Fibroblast of lung (primary cell): Measurements from ENCODE around the gene C1QTNF8. TPM values are rescaled to one million over a fixed set of nuclear protein-coding genes. Genes with fewer than 3 reads are reported as not detected.

Experiments used
- DNase-seq, 2 donors: peaks; one replicate each; pipeline versions ENCODE4 v3.0.0 to v3.0.0-alpha.2; 2010; ENCODE audit warnings: low read depth in 2 of 2
- H2AFZ ChIP-seq: 2 replicates; pipeline ENCODE4 v1.5.1; 2012; ENCODE audit warnings: low read length, control low read depth, inconsistent platforms
- H3K27ac ChIP-seq: 2 replicates; pipeline ENCODE4 v1.5.1; 2011; ENCODE audit warnings: low read length, control low read depth; ENCODE audit not compliant: insufficient read depth
- H3K27me3 ChIP-seq: 2 replicates; pipeline ENCODE4 v1.5.1; 2011; ENCODE audit warnings: mild to moderate bottlenecking, low read length; ENCODE audit not compliant: control insufficient read depth, insufficient read depth
- H3K36me3 ChIP-seq: 2 replicates; pipeline ENCODE4 v1.5.1; 2011; ENCODE audit warnings: low read length; ENCODE audit not compliant: control insufficient read depth, insufficient read depth
- H3K4me1 ChIP-seq: 2 replicates; pipeline ENCODE4 v1.5.1; 2011; ENCODE audit warnings: low read length; ENCODE audit not compliant: control insufficient read depth, insufficient read depth; ENCODE audit errors: extremely low read depth
- H3K4me2 ChIP-seq: 2 replicates; pipeline ENCODE4 v1.5.1; 2011; ENCODE audit warnings: low read length, control low read depth; ENCODE audit not compliant: insufficient read depth; ENCODE audit errors: extremely low read depth
- H3K4me3 ChIP-seq, 4 experiments: fragments of 200-600 bp in 1 of 4; sonication (generic) in 1 of 4; replicated peaks in 1 of 4; 2 replicates each; pipeline ENCODE4 v1.5.1; 2011 to 2016; ENCODE audit warnings: low read length in 4 of 4, low read depth in 3 of 4, mild to moderate bottlenecking in 3 of 4, control low read depth in 2 of 4, inconsistent platforms in 1 of 4, mixed read lengths in 1 of 4; ENCODE audit not compliant: insufficient read depth in 1 of 4; ENCODE audit errors: control extremely low read depth in 1 of 4
- H3K79me2 ChIP-seq: 2 replicates; pipeline ENCODE4 v1.5.1; 2012; ENCODE audit warnings: mild to moderate bottlenecking, low read length, inconsistent platforms; ENCODE audit not compliant: control insufficient read depth, insufficient read depth
- H3K9ac ChIP-seq: 2 replicates; pipeline ENCODE4 v1.5.1; 2011; ENCODE audit warnings: mild to moderate bottlenecking, low read length, control low read depth; ENCODE audit not compliant: insufficient read depth
- H3K9me3 ChIP-seq: 2 replicates; pipeline ENCODE4 v1.5.1; 2012; ENCODE audit warnings: low read depth, low read length; ENCODE audit not compliant: control insufficient read depth, insufficient read depth
- H4K20me1 ChIP-seq: 2 replicates; pipeline ENCODE4 v1.5.1; 2011; ENCODE audit warnings: low read length; ENCODE audit not compliant: control insufficient read depth, insufficient read depth; ENCODE audit errors: extremely low read depth
- EZH2 ChIP-seq: IDR thresholded peaks from 2 replicates; pipeline ENCODE4 v1.5.1; 2012; ENCODE audit warnings: low read length, control low read depth, mild to moderate bottlenecking; ENCODE audit errors: missing control alignments
- polyA plus RNA-seq, 2 donors: library from polyadenylated mRNA; depleted of rRNA in 1 of 2; stranded (reverse) in 1 of 2; unstranded in 1 of 2; fragments of >200 nt; gene quantifications; 2 replicates each; pipeline ENCODE4 v1.2.1, GENCODE V29; 2011 to 2012; ENCODE audit warnings: missing spikeins in 1 of 2
- total RNA-seq: library from RNA; depleted of rRNA; stranded (reverse); fragments of >200 nt; gene quantifications from 2 replicates; pipeline ENCODE4 v1.2.1, GENCODE V29; 2014
- TF ChIP-seq, protein P1 (sequence below), 2 donors: IDR thresholded peaks in 1 of 2; conservative IDR thresholded peaks in 1 of 2; 1 replicate in 1 of 2; 2 replicates in 1 of 2; pipeline ENCODE4 v1.5.1; 2011 to 2012; ENCODE audit warnings: low read length in 2 of 2, control low read depth in 1 of 2, inconsistent platforms in 1 of 2, low read depth in 1 of 2, mild to moderate bottlenecking in 1 of 2

C1QTNF8 gene
- total and polyA plus RNA-seq, 2 donors (not counting 1 experiment from before 2014, with no cell fraction given): not detected

DNA sequence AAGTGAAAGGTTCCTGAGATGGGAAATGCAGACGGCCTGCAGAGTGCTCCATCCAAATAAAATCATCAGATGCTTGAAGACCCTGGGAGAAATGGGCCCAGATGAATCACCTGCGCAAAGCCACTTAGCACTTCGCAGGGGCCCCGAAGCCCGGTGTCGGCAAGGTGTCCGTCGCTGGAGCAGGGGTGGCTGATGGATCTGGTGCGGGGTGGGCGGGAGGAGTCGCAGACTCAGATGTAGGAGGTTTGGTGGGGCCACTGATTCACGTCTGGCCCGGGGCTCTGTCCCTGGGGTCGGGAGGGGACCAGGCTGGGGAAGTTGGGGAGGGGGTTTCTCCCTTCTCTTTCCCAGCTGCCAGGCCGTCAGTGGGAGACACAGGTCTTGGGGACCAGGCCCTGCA is 45.1 kb downstream of the C1QTNF8 start:
- Histone ChIP-seq H2AFZ (no peak overlapping the region), H3K27ac (no peak overlapping the region), H3K4me2 (no peak overlapping the region), H3K79me2 (no peaks in the 10 kb centered on the region), H3K27me3 (no peaks in the 10 kb centered on the region), H4K20me1 (no peaks in the 10 kb centered on the region), H3K4me1 (no peaks in the 10 kb centered on the region), H3K9ac (no peak overlapping the region), H3K4me3 (no peak overlapping the region), H3K36me3 (no peaks in the 10 kb centered on the region), H3K9me3 (no peaks in the 10 kb centered on the region)
- TF ChIP-seq, protein P1, sequence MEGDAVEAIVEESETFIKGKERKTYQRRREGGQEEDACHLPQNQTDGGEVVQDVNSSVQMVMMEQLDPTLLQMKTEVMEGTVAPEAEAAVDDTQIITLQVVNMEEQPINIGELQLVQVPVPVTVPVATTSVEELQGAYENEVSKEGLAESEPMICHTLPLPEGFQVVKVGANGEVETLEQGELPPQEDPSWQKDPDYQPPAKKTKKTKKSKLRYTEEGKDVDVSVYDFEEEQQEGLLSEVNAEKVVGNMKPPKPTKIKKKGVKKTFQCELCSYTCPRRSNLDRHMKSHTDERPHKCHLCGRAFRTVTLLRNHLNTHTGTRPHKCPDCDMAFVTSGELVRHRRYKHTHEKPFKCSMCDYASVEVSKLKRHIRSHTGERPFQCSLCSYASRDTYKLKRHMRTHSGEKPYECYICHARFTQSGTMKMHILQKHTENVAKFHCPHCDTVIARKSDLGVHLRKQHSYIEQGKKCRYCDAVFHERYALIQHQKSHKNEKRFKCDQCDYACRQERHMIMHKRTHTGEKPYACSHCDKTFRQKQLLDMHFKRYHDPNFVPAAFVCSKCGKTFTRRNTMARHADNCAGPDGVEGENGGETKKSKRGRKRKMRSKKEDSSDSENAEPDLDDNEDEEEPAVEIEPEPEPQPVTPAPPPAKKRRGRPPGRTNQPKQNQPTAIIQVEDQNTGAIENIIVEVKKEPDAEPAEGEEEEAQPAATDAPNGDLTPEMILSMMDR (conservative IDR thresholded peaks at IDR 0.05 in 1 of 2, IDR thresholded peaks at IDR 0.05 in 1 of 2; ENCODE audit: low read depth in 1 of 2, low read length in 2 of 2): no peak
- no peak for TF ChIP-seq EZH2
- DNase-seq: no peak

DNA sequence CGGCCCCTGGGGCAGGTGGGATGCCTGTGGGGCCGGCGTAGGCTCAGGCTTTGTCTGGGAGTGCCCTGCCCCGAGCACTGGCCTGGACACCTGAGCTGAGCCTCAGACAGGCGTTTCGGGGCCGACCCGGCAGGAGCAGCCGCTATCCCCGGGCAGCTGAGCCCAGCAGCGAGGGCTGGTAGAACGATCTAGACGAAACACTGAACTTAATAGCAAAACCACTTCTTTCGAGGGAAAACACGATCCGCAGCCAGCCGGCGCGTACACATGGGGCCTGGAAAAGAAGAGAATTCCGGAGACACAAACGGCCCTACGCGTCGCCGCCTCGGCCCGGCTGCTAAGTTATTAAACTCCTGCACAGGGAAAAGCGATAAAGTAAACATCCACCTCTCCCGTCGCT is 45.5 kb downstream of the C1QTNF8 start:
- no peak for DNase-seq
- no peaks in the 10 kb centered on the region for H4K20me1 ChIP-seq
- H3K27ac ChIP-seq: no peak overlapping the region
- H3K9me3 ChIP-seq: no peaks in the 10 kb centered on the region
- no peaks in the 10 kb centered on the region for H3K79me2 ChIP-seq
- no peaks in the 10 kb centered on the region for H3K4me1 ChIP-seq
- no peaks in the 10 kb centered on the region for H3K36me3 ChIP-seq
- H3K4me2 ChIP-seq: no peak overlapping the region
- no peak overlapping the region for H3K9ac ChIP-seq
- no peaks in the 10 kb centered on the region for H3K27me3 ChIP-seq
- no peak overlapping the region for H2AFZ ChIP-seq
- TF ChIP-seq, protein P1 (conservative IDR thresholded peaks at IDR 0.05 in 1 of 2, IDR thresholded peaks at IDR 0.05 in 1 of 2; ENCODE audit: low read depth in 1 of 2, low read length in 2 of 2): no peak
- TF ChIP-seq EZH2: no peak
- H3K4me3 ChIP-seq: no peak overlapping the region

DNA sequence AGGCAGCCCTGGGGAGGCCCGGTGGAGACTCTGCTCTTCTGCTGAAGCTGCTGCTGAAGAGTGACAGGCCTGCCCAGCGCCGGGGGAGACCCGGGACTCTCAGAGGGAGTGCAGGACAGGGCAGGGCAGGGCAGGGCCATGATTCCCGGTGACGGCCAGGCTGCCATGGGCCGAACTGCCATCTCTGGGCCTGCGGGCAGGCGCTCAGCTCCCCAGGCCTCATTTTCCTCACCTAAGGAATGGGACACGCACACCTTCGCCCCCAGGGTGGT is 46.1 kb downstream of the C1QTNF8 start:
- no peak for TF ChIP-seq EZH2
- TF ChIP-seq, protein P1 (conservative IDR thresholded peaks at IDR 0.05 in 1 of 2, IDR thresholded peaks at IDR 0.05 in 1 of 2; ENCODE audit: low read depth in 1 of 2, low read length in 2 of 2): no peak
- DNase-seq: no peak
- Histone ChIP-seq H2AFZ (no peak overlapping the region), H3K79me2 (no peaks in the 10 kb centered on the region), H3K4me2 (no peak overlapping the region), H3K27me3 (no peaks in the 10 kb centered on the region), H3K9me3 (no peaks in the 10 kb centered on the region), H3K9ac (no peak overlapping the region), H3K4me1 (no peaks in the 10 kb centered on the region), H4K20me1 (no peaks in the 10 kb centered on the region), H3K27ac (no peak overlapping the region), H3K36me3 (no peaks in the 10 kb centered on the region), H3K4me3 (no peak overlapping the region)
